K562 (cell line): Measurements from ENCODE around the gene SCAMP1. TPM values are rescaled to one million over a fixed set of nuclear protein-coding genes. Genes with fewer than 3 reads are reported as not detected.

Experiments used
- ATAC-seq: fragments of 200-7000 bp; cut with Tn5 transposase; 3 replicates; pipeline ENCODE4 v1.9.1; 2020; ENCODE audit warnings: moderate library complexity
- BruUV-seq: library from RNA; stranded (reverse); fragments of 400-500 nt; replicated peaks from 2 replicates; lab custom pipeline; 2021; lab: Mats Ljungman, UMichigan
- CTCF ChIA-PET: fragments of 300-600 bp; formaldehyde crosslinking; extraction: SDS; loops from one replicate; lab custom pipeline; 2021; ENCODE audit warnings: low intra/inter-chr PET ratio; lab: Yijun Ruan, JAX
- POLR2A ChIA-PET: fragments of 300-600, 350-650 bp; sonication (Branson Sonifier 250); formaldehyde crosslinking; extraction: SDS; loops from one replicate; lab custom pipeline; 2021; ENCODE audit warnings: antibody characterized with exemption, inconsistent platforms; lab: Yijun Ruan, JAX
- DNase-seq, 4 experiments: peaks; one replicate each; pipeline versions ENCODE4 v3.0.0 to v3.0.0-alpha.2; 2011 to 2018; ENCODE audit warnings: low spot score in 3 of 4, mixed read lengths in 3 of 4; ENCODE audit errors: extremely low read depth in 1 of 4
- FAIRE-seq: peaks from 2 replicates; lab custom pipeline; 2011; peaks lifted over from hg19 to GRCh38; lab: Jason Lieb, UNC
- H2AFZ ChIP-seq: 2 replicates; pipeline ENCODE4 v1.6.0; 2011; ENCODE audit warnings: low read depth, low read length, control low read depth, inconsistent platforms
- H3K27ac ChIP-seq: fragments of 200-600 bp; 3 replicates; pipeline ENCODE4 v1.8.0; 2011; ENCODE audit warnings: low read depth, mild to moderate bottlenecking, control low read depth, inconsistent platforms, low read length, moderate library complexity, mixed read lengths; ENCODE audit errors: extremely low read depth
- H3K27me3 ChIP-seq, 2 experiments: fragments of 300-600 bp in 1 of 2; 2 replicates in 1 of 2; 3 replicates in 1 of 2; pipeline versions ENCODE4 v1.6.0 to v1.8.0; 2011; ENCODE audit warnings: inconsistent platforms in 2 of 2, low read length in 2 of 2, mild to moderate bottlenecking in 1 of 2, mixed read lengths in 1 of 2, moderate library complexity in 1 of 2; ENCODE audit not compliant: control insufficient read depth in 2 of 2, insufficient read depth in 2 of 2
- H3K36me3 ChIP-seq: fragments of 300-600 bp; 3 replicates; pipeline ENCODE4 v1.8.0; 2011; ENCODE audit warnings: mild to moderate bottlenecking, low read length, inconsistent platforms; ENCODE audit not compliant: control insufficient read depth, insufficient read depth
- H3K4me1 ChIP-seq, 2 experiments: fragments of 200-600 bp in 1 of 2; replicated peaks in 1 of 2; 2 replicates in 1 of 2; 3 replicates in 1 of 2; pipeline versions ENCODE4 v1.5.1 to v1.8.0; 2011; ENCODE audit warnings: inconsistent platforms in 2 of 2, low read length in 2 of 2, mild to moderate bottlenecking in 1 of 2, mixed read lengths in 1 of 2, moderate library complexity in 1 of 2; ENCODE audit not compliant: control insufficient read depth in 2 of 2, insufficient read depth in 2 of 2
- H3K4me2 ChIP-seq: 2 replicates; pipeline ENCODE4 v1.6.1; 2011; ENCODE audit warnings: low read length, control low read depth, inconsistent platforms, mixed read lengths; ENCODE audit not compliant: insufficient read depth
- H3K4me3 ChIP-seq: fragments of 200-600 bp; sonication (generic), shearing (Covaris generic); 2 replicates; pipeline ENCODE4 v1.5.1; 2016; ENCODE audit warnings: control low read depth, inconsistent platforms
- H3K79me2 ChIP-seq: fragments of 200-600 bp; 3 replicates; pipeline ENCODE4 v1.8.0; 2011; ENCODE audit warnings: low read length, inconsistent platforms; ENCODE audit not compliant: control insufficient read depth, insufficient read depth
- H3K9ac ChIP-seq, 2 experiments: 2 replicates each; pipeline versions ENCODE4 v1.6.0 to v1.6.1; 2011; ENCODE audit warnings: low read depth in 2 of 2, low read length in 2 of 2, control low read depth in 1 of 2, inconsistent platforms in 1 of 2, mild to moderate bottlenecking in 1 of 2, mixed read lengths in 1 of 2; ENCODE audit not compliant: insufficient read depth in 1 of 2
- H3K9me1 ChIP-seq: one replicate; pipeline ENCODE4 v1.6.0; 2011; ENCODE audit warnings: inconsistent platforms, mild to moderate bottlenecking, low read length, moderate library complexity; ENCODE audit not compliant: control insufficient read depth, insufficient read depth
- H3K9me3 ChIP-seq: replicated peaks from 2 replicates; pipeline ENCODE4 v1.5.1; 2011; ENCODE audit warnings: low read depth, low read length, inconsistent platforms; ENCODE audit not compliant: control insufficient read depth, insufficient read depth
- H4K20me1 ChIP-seq: replicated peaks from 2 replicates; pipeline ENCODE4 v1.6.1; 2011; ENCODE audit warnings: low read length, inconsistent platforms, mixed read lengths; ENCODE audit not compliant: control insufficient read depth, insufficient read depth
- CEBPZ ChIP-seq: fragments of 150-350 bp; IDR thresholded peaks from 2 replicates; pipeline ENCODE4 v1.6.1; 2014; ENCODE audit warnings: low read depth, mild to moderate bottlenecking, low read length, borderline replicate concordance
- DLX4 ChIP-seq: fragments of 250-450 bp; sonication (Bioruptor Pico); IDR thresholded peaks from 2 replicates; pipeline ENCODE4 v1.6.1; 2021; ENCODE audit warnings: mild to moderate bottlenecking
- FOSL1 ChIP-seq: fragments of 200-800 bp; sonication (Bioruptor generic); conservative IDR thresholded peaks from 2 replicates; pipeline ENCODE4 v1.6.1; 2016; ENCODE audit warnings: missing genetic modification characterization, missing compliant biosample characterization
- KLF16 ChIP-seq: IDR thresholded peaks from 2 replicates; pipeline ENCODE4 v1.6.1; 2016; ENCODE audit warnings: antibody characterized with exemption
- PHF8 ChIP-seq: fragments of 200-600 bp; sonication (generic); IDR thresholded peaks from 2 replicates; pipeline ENCODE4 v1.6.1; 2012; ENCODE audit warnings: mixed run types, mild to moderate bottlenecking, inconsistent platforms, low read length, moderate library complexity, borderline replicate concordance
- RUNX1 ChIP-seq: sonication (generic); IDR thresholded peaks from 2 replicates; pipeline ENCODE4 v1.6.1; 2016; ENCODE audit warnings: antibody characterized with exemption, low read depth
- SPI1 ChIP-seq: IDR thresholded peaks from 2 replicates; pipeline ENCODE4 v1.6.1; 2011; ENCODE audit warnings: low read depth, low read length, control low read depth, borderline replicate concordance
- SRF ChIP-seq, 2 experiments: fragments of 250-450, 450-650 bp in 1 of 2; sonication (Bioruptor Pico) in 1 of 2; sonication (generic) in 1 of 2; formaldehyde crosslinking; IDR thresholded peaks; 2 replicates each; pipeline versions ENCODE4 v1.5.0 to v1.5.1; 2020 to 2022; ENCODE audit warnings: mild to moderate bottlenecking in 1 of 2, missing genetic modification reagents in 1 of 2
- SUPT5H ChIP-seq: fragments of 450-650 bp; IDR thresholded peaks from 2 replicates; pipeline ENCODE4 v1.6.1; 2016
- ZBTB43 ChIP-seq: sonication (generic); formaldehyde crosslinking; IDR thresholded peaks from 2 replicates; pipeline ENCODE4 v1.8.0; 2023; ENCODE audit warnings: mild to moderate bottlenecking, missing genetic modification reagents
- ZFP30 ChIP-seq: fragments of 250-450 bp; sonication (Bioruptor Pico); IDR thresholded peaks from 2 replicates; pipeline ENCODE4 v1.8.0; 2022; ENCODE audit warnings: moderate library complexity, mild to moderate bottlenecking, inconsistent platforms, borderline replicate concordance
- ZKSCAN1 ChIP-seq: fragments of 150-350 bp; IDR thresholded peaks from 2 replicates; pipeline ENCODE4 v1.6.1; 2016; ENCODE audit warnings: low read depth, low read length
- ZNF274 ChIP-seq: IDR thresholded peaks from 2 replicates; pipeline ENCODE4 v1.6.1; 2011; ENCODE audit warnings: low read depth, mild to moderate bottlenecking, low read length, moderate library complexity, borderline replicate concordance
- ZNF384 ChIP-seq: IDR thresholded peaks from 2 replicates; pipeline ENCODE4 v1.6.1; 2012; ENCODE audit warnings: low read depth, low read length, improper control_type of control experiment
- ZNF740 ChIP-seq, 3 experiments: fragments of 200-800 bp in 1 of 3; sonication (Bioruptor generic) in 1 of 3; sonication (generic) in 1 of 3; formaldehyde crosslinking in 1 of 3; IDR thresholded peaks; 2 replicates each; pipeline versions ENCODE4 v1.6.1 to v1.8.0; 2016 to 2022; ENCODE audit warnings: mild to moderate bottlenecking in 2 of 3, missing compliant biosample characterization in 2 of 3, missing genetic modification characterization in 2 of 3, missing genetic modification reagents in 1 of 3
- WGBS: fragments of 100-300 bp; shearing (Covaris generic); methylation state at CpG from one replicate; pipeline ENCODE4 v1.1.6; 2016; ENCODE audit warnings: low coverage, mixed read lengths; ENCODE audit not compliant: insufficient coverage; ENCODE audit errors: missing lambda C conversion rate; 5-methylcytosine and 5-hydroxymethylcytosine counted together
- in situ Hi-C: fragments of 300-500 bp; cut with MboI; formaldehyde crosslinking; loops from 4 replicates; pipeline ENCODE4 v1.15.0; 2018; ENCODE audit warnings: inconsistent platforms, mixed read lengths
- intact Hi-C: fragments of 100-400 bp; cut with micrococcal nuclease; formaldehyde crosslinking; loops from 2 replicates; pipeline ENCODE4 v1.14.2; 2022
- polyA plus RNA-seq, 8 experiments: library from polyadenylated mRNA; depleted of rRNA in 4 of 8; stranded (reverse) in 5 of 8; unstranded in 3 of 8; fragments of >200 nt; fragmentation: Nextera tagmentation in 2 of 8; fragmentation: Illumina TruSeq in 1 of 8; extraction: Ambion mirVana in 2 of 8; extraction: Trizol in 1 of 8; gene quantifications; 2 replicates each; pipeline versions ENCODE4 v1.2.1 to v1.2.3, GENCODE V29; 2011 to 2014; ENCODE audit warnings: inconsistent platforms in 1 of 8, missing spikeins in 1 of 8
- total RNA-seq, 7 experiments: library from RNA; depleted of rRNA in 6 of 7; stranded (reverse); fragments of >200 nt in 6 of 7; fragmentation: Illumina TruSeq in 2 of 7; extraction: Trizol in 2 of 7; gene quantifications; 2 replicates each; pipeline versions ENCODE4 v1.2.1 to v1.2.3, GENCODE V29; 2011 to 2021; ENCODE audit warnings: low replicate concordance in 1 of 7

The SCAMP1 gene
- total and polyA plus RNA-seq, 9 of the 15 experiments (the other 6 are each of a cell fraction or from before 2014, with no cell fraction given): 5.4 to 23.9 (median 13.8) TPM

- Histone ChIP-seq H3K27me3 (no peaks in the 10 kb centered on the region), H3K36me3 (no peaks in the 10 kb centered on the region), H3K9me1 (no peaks in the 10 kb centered on the region), H3K9ac (no peak overlapping the region), H3K27ac (no peak overlapping the region), H3K4me3 (no peak overlapping the region), H3K9me3 (no peaks in the 10 kb centered on the region), H3K79me2 (peaks cover 5% of the 10 kb centered on the region; the same call in 2 of the 3 replicates), H2AFZ (no peak overlapping the region), H3K4me2 (no peak overlapping the region), H3K4me1 (peaks cover 8 to 22% of the 10 kb centered on the region in 2 experiments; a peak in 4 of 5 replicates), H4K20me1 (no peaks in the 10 kb centered on the region)
- POLR2A ChIA-PET: no interaction called here
- ATAC-seq: no peak
- BruUV-seq: no TSS peak
- 76% methylated on average over 5 of the region's 5 CpGs for WGBS
- FAIRE-seq: no peak
- in situ Hi-C loops: loop anchor here (25.0 kb wide), 1 partner anchor 1911 kb away; the partner anchor contains the start of gene ZFYVE16
- CTCF ChIA-PET: no interaction called here
- intact Hi-C loops: no loop called here
- DNase-seq: no peak
- TF ChIP-seq ZNF274 (no peak), ZNF740 (CRISPR knock-in tag; IDR thresholded peaks at IDR 0.05) (no peak), ZNF740 (tag; IDR thresholded peaks at IDR 0.05) (no peak), FOSL1 (tag) (no peak), RUNX1 (no peak), DLX4 (no peak), KLF16 (no peak), SPI1 (no peak), CEBPZ (no peak), PHF8 (no peak), ZFP30 (no peak), ZBTB43 (CRISPR knock-in tag) (no peak), ZKSCAN1 (no peak), ZNF384 (no peak), SRF (CRISPR knock-in tag; IDR thresholded peaks at IDR 0.05) (no peak), SUPT5H (no peak)
These were observed 140.5 kb downstream of the SCAMP1 start for GRCh38 chr5:78500871-78501270.
